DOHH2 (cell line): ENCODE data around the gene MDFI.

Source experiments
- H3F3A ChIP-seq: fragments of 200-600 bp; sonication (generic), shearing (Covaris generic); 2 replicates; pipeline ENCODE4 v1.6.0; 2016; ENCODE audit warnings: antibody characterized with exemption, mild to moderate bottlenecking; ENCODE audit not compliant: control insufficient read depth, insufficient read depth
- H3K27ac ChIP-seq: fragments of 200-600 bp; sonication (generic); 2 replicates; pipeline ENCODE4 v1.5.1; 2014; ENCODE audit warnings: low read depth, mild to moderate bottlenecking, low read length, moderate library complexity
- H3K27me3 ChIP-seq: fragments of 200-600 bp; sonication (generic); 2 replicates; pipeline ENCODE4 v1.6.1; 2014; ENCODE audit warnings: mild to moderate bottlenecking, low read length, mixed read lengths; ENCODE audit not compliant: control insufficient read depth
- H3K36me3 ChIP-seq: fragments of 200-600 bp; sonication (generic); 2 replicates; pipeline ENCODE4 v1.6.1; 2014; ENCODE audit warnings: mild to moderate bottlenecking, low read length, moderate library complexity, mixed read lengths; ENCODE audit not compliant: control insufficient read depth
- H3K4me1 ChIP-seq: fragments of 200-600 bp; sonication (generic); 2 replicates; pipeline ENCODE4 v1.6.1; 2014; ENCODE audit warnings: mild to moderate bottlenecking, low read length, mixed read lengths; ENCODE audit not compliant: control insufficient read depth
- H3K4me2 ChIP-seq: fragments of 200-600 bp; sonication (generic); 2 replicates; pipeline ENCODE4 v1.6.0; 2014; ENCODE audit warnings: mild to moderate bottlenecking, low read length, moderate library complexity
- H3K4me3 ChIP-seq: fragments of 200-600 bp; sonication (generic); 2 replicates; pipeline ENCODE4 v1.5.1; 2014; ENCODE audit warnings: mild to moderate bottlenecking, low read length, mixed read lengths
- H3K79me2 ChIP-seq: fragments of 200-600 bp; sonication (generic); 2 replicates; pipeline ENCODE4 v1.6.1; 2014; ENCODE audit warnings: mild to moderate bottlenecking, low read length, mixed read lengths; ENCODE audit not compliant: control insufficient read depth
- H3K9me2 ChIP-seq: fragments of 200-600 bp; sonication (generic); replicated peaks from 2 replicates; pipeline ENCODE4 v1.6.1; 2014; ENCODE audit warnings: mild to moderate bottlenecking, low read length, mixed read lengths; ENCODE audit not compliant: control insufficient read depth
- H3K9me3 ChIP-seq: fragments of 200-600 bp; sonication (generic); 2 replicates; pipeline ENCODE4 v1.6.1; 2014; ENCODE audit warnings: antibody characterized with exemption, low read length, mixed read lengths; ENCODE audit not compliant: control insufficient read depth, insufficient read depth
- H4K20me1 ChIP-seq: fragments of 200-600 bp; sonication (generic); 2 replicates; pipeline ENCODE4 v1.6.0; 2014; ENCODE audit warnings: low read depth, mild to moderate bottlenecking, antibody characterized with exemption, low read length, moderate library complexity; ENCODE audit not compliant: control insufficient read depth, insufficient read depth
- EZH2phosphoT487 ChIP-seq: fragments of 200-600 bp; sonication (generic); IDR thresholded peaks from 2 replicates; pipeline ENCODE4 v1.6.1; 2017; ENCODE audit warnings: borderline replicate concordance, mild to moderate bottlenecking, antibody characterized with exemption, low read length, moderate library complexity, mixed read lengths
- TF ChIP-seq, protein P1 (sequence below): fragments of 200-600 bp; sonication (generic); IDR thresholded peaks from one replicate; pipeline ENCODE4 v1.5.1; 2014; ENCODE audit warnings: antibody characterized with exemption, mild to moderate bottlenecking, low read depth, low read length; ENCODE audit not compliant: poor library complexity, severe bottlenecking

MDFI gene

DNA sequence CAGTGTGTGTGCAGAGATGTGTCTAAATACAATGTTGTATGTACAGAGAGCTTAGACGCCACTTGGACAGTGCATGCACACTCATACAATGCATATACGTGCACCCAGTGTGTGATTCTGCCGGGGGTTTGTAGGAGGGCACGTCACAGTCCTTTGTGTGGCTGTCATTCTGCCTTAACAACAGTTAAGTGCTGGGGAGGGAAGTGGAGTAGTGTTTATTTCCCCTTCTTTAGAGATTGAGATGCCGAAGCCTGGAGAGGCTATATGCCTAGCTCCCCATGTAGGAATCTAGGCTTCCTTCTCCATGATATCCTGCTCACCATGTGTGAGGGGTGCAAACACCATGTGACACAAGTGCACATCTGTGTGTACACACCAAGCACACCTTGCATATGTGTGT, 38.2 kb downstream of the MDFI start:
- no peaks in the 10 kb centered on the region for H3K79me2 ChIP-seq
- no peaks in the 10 kb centered on the region for H3K36me3 ChIP-seq
- H4K20me1 ChIP-seq = no peaks in the 10 kb centered on the region
- H3K27me3 ChIP-seq = peaks cover 16% of the 10 kb centered on the region; the same call in 1 of the 2 replicates
- no peak overlapping the region for H3K4me2 ChIP-seq
- H3K9me2 ChIP-seq = no peaks in the 10 kb centered on the region
- H3K9me3 ChIP-seq = no peaks in the 10 kb centered on the region
- no peak overlapping the region for H3K4me3 ChIP-seq
- TF ChIP-seq EZH2phosphoT487 = no peak
- TF ChIP-seq, protein P1, sequence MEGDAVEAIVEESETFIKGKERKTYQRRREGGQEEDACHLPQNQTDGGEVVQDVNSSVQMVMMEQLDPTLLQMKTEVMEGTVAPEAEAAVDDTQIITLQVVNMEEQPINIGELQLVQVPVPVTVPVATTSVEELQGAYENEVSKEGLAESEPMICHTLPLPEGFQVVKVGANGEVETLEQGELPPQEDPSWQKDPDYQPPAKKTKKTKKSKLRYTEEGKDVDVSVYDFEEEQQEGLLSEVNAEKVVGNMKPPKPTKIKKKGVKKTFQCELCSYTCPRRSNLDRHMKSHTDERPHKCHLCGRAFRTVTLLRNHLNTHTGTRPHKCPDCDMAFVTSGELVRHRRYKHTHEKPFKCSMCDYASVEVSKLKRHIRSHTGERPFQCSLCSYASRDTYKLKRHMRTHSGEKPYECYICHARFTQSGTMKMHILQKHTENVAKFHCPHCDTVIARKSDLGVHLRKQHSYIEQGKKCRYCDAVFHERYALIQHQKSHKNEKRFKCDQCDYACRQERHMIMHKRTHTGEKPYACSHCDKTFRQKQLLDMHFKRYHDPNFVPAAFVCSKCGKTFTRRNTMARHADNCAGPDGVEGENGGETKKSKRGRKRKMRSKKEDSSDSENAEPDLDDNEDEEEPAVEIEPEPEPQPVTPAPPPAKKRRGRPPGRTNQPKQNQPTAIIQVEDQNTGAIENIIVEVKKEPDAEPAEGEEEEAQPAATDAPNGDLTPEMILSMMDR = no peak
- H3K4me1 ChIP-seq = no peaks in the 10 kb centered on the region
- H3K27ac ChIP-seq = no peak overlapping the region
- H3F3A ChIP-seq = no peaks in the 10 kb centered on the region

DNA sequence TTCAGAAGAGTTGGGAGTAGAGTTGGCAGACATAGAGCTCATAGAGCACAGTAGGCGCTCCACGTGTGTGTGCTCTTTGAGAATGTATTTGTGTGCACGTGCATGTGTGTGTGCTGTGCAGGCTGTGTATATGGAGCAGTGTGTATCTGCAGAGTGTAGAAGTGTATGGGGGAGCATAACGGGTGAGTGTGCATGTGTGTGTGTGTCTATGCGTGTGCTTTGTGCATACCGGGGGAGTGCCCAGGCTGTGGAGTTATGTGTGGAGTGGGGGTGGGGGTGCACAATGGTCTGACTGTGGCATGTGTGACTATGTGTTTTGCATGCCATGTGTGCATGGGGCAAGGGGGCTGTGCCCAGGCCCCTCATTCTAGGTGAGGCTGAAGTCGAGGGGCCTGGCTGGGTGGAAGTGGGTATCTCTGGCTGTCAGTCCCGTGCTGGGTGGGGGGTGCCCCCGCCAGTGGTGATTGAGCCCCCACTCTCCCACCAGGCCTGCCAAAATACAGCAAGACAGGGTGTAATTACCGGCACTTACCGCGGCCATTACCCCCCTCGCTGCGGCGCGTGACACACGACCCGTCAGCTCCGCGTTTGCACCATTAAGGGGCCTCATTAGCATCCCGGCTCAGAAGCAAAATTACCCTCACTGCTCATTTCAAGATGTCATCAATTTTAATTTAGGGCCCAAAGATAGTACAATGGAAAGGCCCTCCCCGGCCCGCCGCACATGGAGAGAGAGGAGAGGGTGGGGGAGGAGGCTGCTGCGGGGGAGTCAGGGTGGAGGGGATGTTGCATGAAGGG, 39.1 kb downstream of the MDFI start:
- H4K20me1 ChIP-seq = no peaks in the 10 kb centered on the region
- no peak overlapping the region for H3K27ac ChIP-seq
- no peaks in the 10 kb centered on the region for H3K79me2 ChIP-seq
- no peaks in the 10 kb centered on the region for H3K36me3 ChIP-seq
- H3K4me3 ChIP-seq = no peak overlapping the region
- H3K9me2 ChIP-seq = no peaks in the 10 kb centered on the region
- TF ChIP-seq, protein P1 = no peak
- TF ChIP-seq EZH2phosphoT487 = no peak
- H3K4me1 ChIP-seq = peaks cover 4% of the 10 kb centered on the region
- no peaks in the 10 kb centered on the region for H3F3A ChIP-seq
- no peak overlapping the region for H3K4me2 ChIP-seq
- H3K27me3 ChIP-seq = peaks cover 16% of the 10 kb centered on the region; the same call in 1 of the 2 replicates
- H3K9me3 ChIP-seq = no peaks in the 10 kb centered on the region

DNA sequence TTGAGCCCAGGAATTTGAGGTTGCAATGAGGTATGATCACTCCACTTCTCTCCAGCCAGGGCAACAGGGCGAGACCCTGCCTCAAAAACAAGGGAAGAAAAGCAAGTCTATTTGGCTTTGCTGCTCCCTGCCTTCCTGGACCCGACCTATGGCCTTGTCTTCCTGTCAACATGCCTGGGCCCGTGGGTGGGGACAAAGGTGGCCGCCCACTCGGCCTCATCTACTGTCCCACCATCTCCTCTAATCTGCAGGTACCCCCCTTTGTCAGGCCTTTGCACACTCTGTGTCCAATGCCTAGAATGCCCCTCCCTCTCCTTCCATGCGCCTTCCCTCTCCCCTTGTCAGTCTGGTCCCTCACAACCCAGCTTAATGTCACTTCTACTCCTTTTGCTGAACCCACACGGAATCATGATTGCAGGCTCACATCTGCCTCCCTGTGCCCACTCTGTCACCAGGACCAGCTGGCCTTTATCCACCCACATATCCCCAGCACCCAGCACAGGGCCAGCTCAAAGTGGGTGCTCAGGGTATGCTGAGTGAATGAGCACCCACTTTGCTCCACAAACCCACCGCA, 40.3 kb downstream of the MDFI start:
- TF ChIP-seq, protein P1 = no peak
- TF ChIP-seq EZH2phosphoT487 = no peak
- no peak overlapping the region for H3K4me2 ChIP-seq
- no peak overlapping the region for H3K4me3 ChIP-seq
- no peaks in the 10 kb centered on the region for H3K9me3 ChIP-seq
- no peaks in the 10 kb centered on the region for H3K36me3 ChIP-seq
- H3K9me2 ChIP-seq = no peaks in the 10 kb centered on the region
- H3K79me2 ChIP-seq = no peaks in the 10 kb centered on the region
- H4K20me1 ChIP-seq = no peaks in the 10 kb centered on the region
- H3K4me1 ChIP-seq = peaks cover 17% of the 10 kb centered on the region
- H3K27me3 ChIP-seq = peaks cover 16% of the 10 kb centered on the region; the same call in 1 of the 2 replicates
- H3K27ac ChIP-seq = no peak overlapping the region
- H3F3A ChIP-seq = no peaks in the 10 kb centered on the region
